CD8-positive, alpha-beta memory T cell (primary cell): ENCODE results near the gene RXYLT1. TPM values are rescaled to one million over a fixed set of nuclear protein-coding genes. Genes with fewer than 3 reads are reported as not detected.

Source experiments
- CTCF ChIA-PET: fragments of 350-600 bp; sonication (Branson Sonifier 250); formaldehyde crosslinking; loops from one replicate; lab custom pipeline; 2021; ENCODE audit warnings: antibody characterized with exemption; lab: Charles Lee
- POLR2A ChIA-PET: fragments of 350-600 bp; sonication (Branson Sonifier 250); formaldehyde crosslinking; loops from one replicate; lab custom pipeline; 2021; ENCODE audit warnings: antibody characterized with exemption; lab: Charles Lee
- DNase-seq, 5 donors: peaks; one replicate each; pipeline versions ENCODE4 v3.0.0 to v3.0.0-alpha.2; 2020 to 2022; ENCODE audit warnings: mixed read lengths in 1 of 5
- H3K27ac ChIP-seq: one replicate; pipeline ENCODE4 v1.7.0; 2013; ENCODE audit warnings: low read depth, mild to moderate bottlenecking, low read length, moderate library complexity
- H3K27me3 ChIP-seq: 2 replicates; pipeline ENCODE4 v1.7.0; 2013; ENCODE audit warnings: low read length, mild to moderate bottlenecking; ENCODE audit not compliant: insufficient read depth, poor library complexity, severe bottlenecking
- H3K36me3 ChIP-seq: 2 replicates; pipeline ENCODE4 v1.7.0; 2013; ENCODE audit warnings: mild to moderate bottlenecking, low read length, moderate library complexity; ENCODE audit not compliant: insufficient read depth
- H3K4me1 ChIP-seq: 2 replicates; pipeline ENCODE4 v1.7.0; 2013; ENCODE audit warnings: mild to moderate bottlenecking, low read length, moderate library complexity; ENCODE audit not compliant: insufficient read depth
- H3K4me3 ChIP-seq: 2 replicates; pipeline ENCODE4 v1.7.0; 2013; ENCODE audit warnings: mild to moderate bottlenecking, low read length
- H3K9me3 ChIP-seq: 2 replicates; pipeline ENCODE4 v1.7.0; 2013; ENCODE audit warnings: mild to moderate bottlenecking, low read length
- H3K27ac Mint-ChIP-seq, 8 donors: one replicate each; pipeline ENCODE4 v1.8.0; 2020 to 2021; ENCODE audit warnings: mixed read lengths in 8 of 8, mild to moderate bottlenecking in 6 of 8, inconsistent platforms in 3 of 8, moderate library complexity in 3 of 8
- H3K27me3 Mint-ChIP-seq, 2 donors: one replicate each; pipeline ENCODE4 v1.8.0; 2020 to 2021; ENCODE audit warnings: mixed read lengths in 2 of 2, mild to moderate bottlenecking in 1 of 2, moderate library complexity in 1 of 2
- H3K36me3 Mint-ChIP-seq, 3 donors: one replicate each; pipeline ENCODE4 v1.8.0; 2020 to 2021; ENCODE audit warnings: mixed read lengths in 3 of 3, inconsistent platforms in 1 of 3, mild to moderate bottlenecking in 1 of 3
- H3K4me1 Mint-ChIP-seq, 3 donors: one replicate each; pipeline ENCODE4 v1.8.0; 2020 to 2021; ENCODE audit warnings: mixed read lengths in 3 of 3, inconsistent platforms in 1 of 3, mild to moderate bottlenecking in 1 of 3
- H3K4me3 Mint-ChIP-seq, 7 donors: one replicate each; pipeline ENCODE4 v1.8.0; 2020 to 2021; ENCODE audit warnings: mixed read lengths in 7 of 7, mild to moderate bottlenecking in 6 of 7, moderate library complexity in 4 of 7, inconsistent platforms in 2 of 7
- H3K9me3 Mint-ChIP-seq, 5 donors: one replicate each; pipeline ENCODE4 v1.8.0; 2020 to 2022; ENCODE audit warnings: mixed read lengths in 5 of 5, mild to moderate bottlenecking in 3 of 5, moderate library complexity in 2 of 5, inconsistent platforms in 1 of 5
- polyA plus RNA-seq: library from polyadenylated mRNA; unstranded; fragments of 300-500 nt; fragmentation: Illumina TruSeq; gene quantifications from one replicate; pipeline ENCODE4 v1.2.3, GENCODE V29; 2021
- total RNA-seq, 2 experiments: library from RNA; stranded (reverse); gene quantifications; one replicate each; pipeline ENCODE4 v1.2.3, GENCODE V29; 2021

RXYLT1 gene
- total and polyA plus RNA-seq, 3 experiments from 2014 or later, result 19.2 to 32.3 (median 30.3) TPM

DNA sequence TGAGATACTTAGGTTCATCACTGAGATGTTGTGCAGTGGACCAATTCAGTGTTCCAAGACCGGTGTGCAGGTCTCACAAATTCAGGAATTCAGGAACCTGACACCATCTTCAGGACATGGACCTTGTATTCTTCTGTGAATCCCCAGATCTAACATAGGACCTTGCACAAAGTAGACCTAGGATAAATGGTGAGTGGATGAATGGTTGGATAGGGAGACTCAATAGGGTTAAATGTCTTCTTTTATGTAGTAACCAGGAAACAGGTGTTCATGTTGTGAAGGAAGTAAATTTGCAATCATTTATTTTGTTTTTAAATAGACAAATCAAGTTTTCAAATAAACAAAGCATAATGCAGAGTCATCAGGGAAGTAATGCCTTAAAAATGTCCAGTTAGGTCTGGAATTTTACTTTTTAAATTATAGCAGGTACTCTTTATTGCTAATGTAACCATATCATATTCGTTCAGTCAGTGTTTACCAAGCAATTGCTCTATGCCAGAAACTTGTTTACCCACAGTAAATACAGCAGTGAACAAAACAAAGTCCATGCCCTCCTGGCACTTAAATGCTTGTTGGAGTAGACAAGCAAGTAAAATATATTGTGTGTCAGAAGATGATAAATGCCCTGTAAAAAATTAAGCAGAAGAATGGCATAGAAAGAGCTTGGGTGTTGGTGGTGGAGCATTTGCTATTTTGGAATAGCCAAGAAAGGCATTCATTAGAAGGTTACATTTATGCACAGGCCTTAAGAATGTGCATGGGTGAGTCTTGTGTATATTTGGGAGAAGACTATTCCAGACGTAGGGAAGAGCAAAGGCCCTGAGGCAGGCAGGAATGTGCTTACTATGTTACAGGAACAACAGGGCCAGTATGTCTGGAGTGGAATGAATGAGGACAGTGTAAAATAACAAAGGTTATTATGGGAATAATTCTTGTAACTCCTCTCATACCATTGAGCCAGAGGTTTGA, 26.3 kb downstream of the RXYLT1 start:
- Histone ChIP-seq H3K27me3 (no peaks in the 10 kb centered on the region), H3K9me3 (no peaks in the 10 kb centered on the region), H3K4me1 (no peaks in the 10 kb centered on the region), H3K27ac (no peak overlapping the region), H3K36me3 (no peaks in the 10 kb centered on the region), H3K4me3 (no peak overlapping the region)
- H3K27me3 Mint-ChIP-seq, result no peaks in the 10 kb centered on the region
- CTCF ChIA-PET, result no interaction called here
- no peaks in the 10 kb centered on the region for H3K9me3 Mint-ChIP-seq
- DNase-seq, result no peak
- no peak overlapping the region for H3K27ac Mint-ChIP-seq
- H3K36me3 Mint-ChIP-seq, result peaks cover 0 to 17% (median 8%) of the 10 kb centered on the region in 3 donors
- POLR2A ChIA-PET, result no interaction called here
- H3K4me3 Mint-ChIP-seq, result no peak overlapping the region
- H3K4me1 Mint-ChIP-seq, result no peaks in the 10 kb centered on the region

DNA sequence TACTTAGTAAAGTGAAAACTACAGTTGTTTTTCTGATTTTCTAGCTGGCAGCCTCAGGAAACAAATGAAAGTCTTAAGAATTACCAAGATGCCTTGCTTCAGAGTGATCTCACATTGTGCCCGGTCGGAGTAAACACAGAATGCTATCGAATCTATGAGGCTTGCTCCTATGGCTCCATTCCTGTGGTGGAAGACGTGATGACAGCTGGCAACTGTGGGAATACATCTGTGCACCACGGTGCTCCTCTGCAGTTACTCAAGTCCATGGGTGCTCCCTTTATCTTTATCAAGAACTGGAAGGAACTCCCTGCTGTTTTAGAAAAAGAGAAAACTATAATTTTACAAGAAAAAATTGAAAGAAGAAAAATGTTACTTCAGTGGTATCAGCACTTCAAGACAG, 28.9 kb downstream of the RXYLT1 start:
- Histone ChIP-seq H3K4me3 (no peak overlapping the region), H3K27me3 (no peaks in the 10 kb centered on the region), H3K27ac (no peak overlapping the region), H3K9me3 (no peaks in the 10 kb centered on the region), H3K36me3 (no peaks in the 10 kb centered on the region), H3K4me1 (no peaks in the 10 kb centered on the region)
- no peak for DNase-seq
- CTCF ChIA-PET, result no interaction called here
- Mint-ChIP-seq H3K4me3 (no peak overlapping the region), H3K27me3 (no peaks in the 10 kb centered on the region), H3K27ac (no peak overlapping the region), H3K4me1 (peaks cover 0 to under 1% (median under 1%) of the 10 kb centered on the region in 3 donors), H3K36me3 (peaks cover 0 to 17% (median 8%) of the 10 kb centered on the region in 3 donors), H3K9me3 (no peaks in the 10 kb centered on the region)
- POLR2A ChIA-PET, result no interaction called here

DNA sequence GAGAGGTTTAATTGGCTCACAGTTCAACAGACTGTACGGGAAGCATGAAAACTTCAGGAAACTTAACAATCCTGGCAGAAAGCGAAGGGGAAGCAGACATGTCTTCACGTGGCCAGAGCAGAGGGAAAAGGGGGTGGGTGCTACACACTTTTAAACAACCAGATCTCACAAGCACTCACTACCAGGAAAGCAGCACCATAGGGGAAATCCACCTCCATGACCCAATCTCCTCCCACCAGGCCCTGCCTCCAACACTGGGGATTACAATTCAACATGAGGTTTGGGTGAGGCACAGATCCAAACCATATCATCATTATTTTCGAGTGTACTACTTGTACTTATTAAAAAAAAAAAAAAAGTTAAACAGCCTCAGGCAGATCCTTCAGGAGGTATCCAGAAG, 29.9 kb downstream of the RXYLT1 start:
- peaks cover 5 to 10% (median 10%) of the 10 kb centered on the region in 3 donors for H3K4me1 Mint-ChIP-seq
- no peaks in the 10 kb centered on the region for H3K9me3 ChIP-seq
- H3K9me3 Mint-ChIP-seq, result no peaks in the 10 kb centered on the region
- no peak overlapping the region for H3K27ac Mint-ChIP-seq
- no peak overlapping the region for H3K4me3 Mint-ChIP-seq
- POLR2A ChIA-PET, result interaction anchor here (0.6 kb wide), 1 partner anchor 17 kb away, joined by 3 read pairs; no protein-coding TSS in a partner anchor
- no peaks in the 10 kb centered on the region for H3K27me3 ChIP-seq
- peaks cover 5% of the 10 kb centered on the region for H3K4me1 ChIP-seq
- H3K27me3 Mint-ChIP-seq, result no peaks in the 10 kb centered on the region
- CTCF ChIA-PET, result no interaction called here
- no peaks in the 10 kb centered on the region for H3K36me3 ChIP-seq
- DNase-seq, result no peak
- no peak overlapping the region for H3K4me3 ChIP-seq
- H3K36me3 Mint-ChIP-seq, result peaks cover 0 to 16% (median 8%) of the 10 kb centered on the region in 3 donors
- no peak overlapping the region for H3K27ac ChIP-seq

DNA sequence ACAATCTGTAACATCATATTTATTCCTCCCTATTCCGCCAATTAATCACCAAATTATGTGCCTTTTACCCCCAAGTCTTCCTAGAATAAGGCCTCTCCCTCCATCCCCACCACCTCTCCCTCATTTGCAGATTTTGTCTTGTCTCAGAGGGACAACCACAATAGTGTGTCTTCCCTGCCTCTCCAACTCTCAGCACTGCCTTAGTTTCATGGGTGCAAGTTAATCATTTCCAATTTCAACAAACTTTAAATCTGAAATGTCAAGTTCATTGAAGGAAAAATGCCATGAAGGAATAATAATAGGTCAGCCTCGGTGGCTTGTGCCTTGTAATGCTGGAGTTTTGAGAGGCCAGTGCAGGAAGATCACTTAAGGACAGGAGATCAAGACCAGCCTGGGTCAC, 31.6 kb downstream of the RXYLT1 start:
- Mint-ChIP-seq H3K27ac (peak overlapping the region in 1 of 8 donors; percentile 27), H3K36me3 (peaks cover 0 to 5% (median 0%) of the 10 kb centered on the region in 3 donors), H3K9me3 (no peaks in the 10 kb centered on the region), H3K4me3 (no peak overlapping the region), H3K27me3 (no peaks in the 10 kb centered on the region), H3K4me1 (peaks cover 19 to 25% (median 23%) of the 10 kb centered on the region in 3 donors)
- Histone ChIP-seq H3K27me3 (no peaks in the 10 kb centered on the region), H3K4me1 (peaks cover 11% of the 10 kb centered on the region), H3K4me3 (no peak overlapping the region), H3K27ac (no peak overlapping the region), H3K9me3 (no peaks in the 10 kb centered on the region), H3K36me3 (no peaks in the 10 kb centered on the region)
- DNase-seq, result no peak
- CTCF ChIA-PET, result interaction anchor here (1.4 kb wide), 1 partner anchor 10 kb away, joined by 6 read pairs; no protein-coding TSS in a partner anchor
- POLR2A ChIA-PET, result no interaction called here

DNA sequence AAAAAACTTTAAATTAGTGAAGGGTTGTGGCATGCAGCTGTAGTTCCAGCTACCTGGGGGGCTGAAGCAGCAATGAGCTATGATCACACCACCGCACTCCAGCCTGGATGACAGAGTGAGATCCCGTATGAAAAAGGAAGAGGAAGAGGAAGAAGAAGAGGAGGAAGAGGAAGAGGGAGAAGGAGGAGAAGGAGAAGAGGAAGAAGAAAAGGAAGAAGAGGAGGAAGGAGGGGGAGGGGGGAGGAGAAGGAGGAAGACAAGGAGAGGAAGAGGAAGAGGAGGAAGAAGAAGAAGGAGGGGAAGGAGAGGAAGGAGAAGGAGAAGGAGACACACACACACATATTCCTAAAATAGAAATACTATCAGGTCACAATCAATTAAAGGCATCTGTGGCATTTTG, 32.0 kb downstream of the RXYLT1 start:
- Histone ChIP-seq H3K9me3 (no peaks in the 10 kb centered on the region), H3K27ac (no peak overlapping the region), H3K36me3 (no peaks in the 10 kb centered on the region), H3K4me3 (no peak overlapping the region), H3K27me3 (no peaks in the 10 kb centered on the region), H3K4me1 (peaks cover 11% of the 10 kb centered on the region)
- Mint-ChIP-seq H3K36me3 (peaks cover 0 to 5% (median 0%) of the 10 kb centered on the region in 3 donors), H3K27me3 (no peaks in the 10 kb centered on the region), H3K4me1 (peaks cover 19 to 25% (median 23%) of the 10 kb centered on the region in 3 donors), H3K9me3 (no peaks in the 10 kb centered on the region), H3K4me3 (no peak overlapping the region), H3K27ac (no peak overlapping the region)
- POLR2A ChIA-PET, result no interaction called here
- no peak for DNase-seq
- CTCF ChIA-PET, result interaction anchor here (1.2 kb wide), 1 partner anchor 733 kb away, joined by 4 read pairs; no protein-coding TSS in a partner anchor

DNA sequence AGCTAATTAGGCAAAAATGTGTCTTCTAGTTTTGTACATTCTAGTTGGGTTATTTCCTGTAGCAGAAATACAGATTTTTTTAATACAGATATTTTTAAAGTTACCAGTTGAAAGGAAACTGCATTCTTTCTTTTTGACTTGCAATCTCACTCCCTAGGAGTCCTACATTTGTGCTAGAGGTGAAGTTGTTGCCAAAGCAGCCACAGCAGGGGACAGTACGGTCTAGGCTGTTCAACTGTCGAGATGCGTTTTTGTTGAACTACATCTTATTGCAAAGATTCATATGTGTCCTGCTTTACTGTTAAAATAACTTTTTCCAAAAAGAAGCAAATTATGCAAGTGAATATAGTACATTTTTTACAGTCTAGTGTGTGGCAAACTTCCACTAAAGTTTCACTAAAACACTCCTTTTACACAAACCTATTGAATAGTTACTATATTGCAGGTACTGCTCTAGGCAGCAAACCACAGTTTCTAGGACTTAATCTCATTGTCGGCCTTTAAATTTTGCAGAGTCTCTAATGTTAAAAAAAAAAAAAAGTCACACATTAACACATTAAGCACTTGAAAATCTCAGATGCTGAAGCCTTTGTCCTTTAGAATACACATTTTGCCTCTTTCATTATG, 34.5 kb downstream of the RXYLT1 start:
- ChIA-PET CTCF (interaction anchor here (1.0 to 1.3 kb wide), 3 partner anchors 12 to 30 kb away, joined by 3 to 4 read pairs (median 4); partner anchors contain the start of gene SRGAP1), POLR2A (no interaction called here)
- Mint-ChIP-seq H3K4me1 (peaks cover 19 to 25% (median 23%) of the 10 kb centered on the region in 3 donors), H3K9me3 (peaks cover 0 to 6% (median 5%) of the 10 kb centered on the region in 5 donors), H3K27ac (peak overlapping the region; percentile 59 to 91 (median 84)), H3K27me3 (no peaks in the 10 kb centered on the region), H3K36me3 (peaks cover 2 to 9% (median 2%) of the 10 kb centered on the region in 3 donors), H3K4me3 (peak overlapping the region in 6 of 7 donors; percentile 58 to 73 (median 65))
- Histone ChIP-seq H3K27ac (peak overlapping the region; percentile 11), H3K36me3 (no peaks in the 10 kb centered on the region), H3K9me3 (no peaks in the 10 kb centered on the region), H3K4me3 (no peak overlapping the region), H3K27me3 (no peaks in the 10 kb centered on the region), H3K4me1 (peaks cover 11% of the 10 kb centered on the region)
- DNase-seq, result no peak

DNA sequence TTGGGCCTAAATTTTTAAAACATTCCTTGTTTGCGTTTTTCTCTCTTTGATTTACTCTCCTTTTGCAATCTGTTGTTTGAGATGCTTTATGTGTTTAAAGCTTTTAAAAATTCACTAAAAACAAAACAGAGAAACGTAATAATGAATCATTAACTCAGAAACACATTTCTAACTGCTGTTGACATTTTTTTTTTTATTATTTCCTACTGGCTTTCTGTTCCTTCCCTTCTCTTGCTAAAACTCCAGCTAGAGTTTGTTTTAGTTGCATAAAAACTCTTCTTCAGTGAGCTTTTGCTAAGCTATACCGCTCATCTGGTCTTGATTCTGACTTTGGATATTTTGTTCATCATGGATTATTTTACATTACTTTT, 35.8 kb downstream of the RXYLT1 start:
- CTCF ChIA-PET, result interaction anchor here (1.0 kb wide), 1 partner anchor 29 kb away, joined by 4 read pairs; the partner anchor contains the start of gene SRGAP1
- peak overlapping the region in 2 of 7 donors; percentile 37 to 63 for H3K4me3 Mint-ChIP-seq
- Histone ChIP-seq H3K9me3 (no peaks in the 10 kb centered on the region), H3K4me3 (no peak overlapping the region), H3K4me1 (peaks cover 11% of the 10 kb centered on the region), H3K36me3 (no peaks in the 10 kb centered on the region), H3K27ac (no peak overlapping the region), H3K27me3 (peaks cover 5% of the 10 kb centered on the region)
- peaks cover 19 to 25% (median 23%) of the 10 kb centered on the region in 3 donors for H3K4me1 Mint-ChIP-seq
- H3K36me3 Mint-ChIP-seq, result peaks cover 0 to 18% (median 2%) of the 10 kb centered on the region in 3 donors
- H3K27me3 Mint-ChIP-seq, result peaks cover 0 to 5% of the 10 kb centered on the region in 2 donors
- H3K27ac Mint-ChIP-seq, result peak overlapping the region in 5 of 8 donors; percentile 30 to 78 (median 61)
- DNase-seq, result no peak
- peaks cover 5 to 9% (median 7%) of the 10 kb centered on the region in 5 donors for H3K9me3 Mint-ChIP-seq
- POLR2A ChIA-PET, result no interaction called here
